Measurements from ENCODE around the gene GNAS.

GRCh38 chr20:58889334-58889760 lies 36.8 kb downstream of the GNAS start:
- TF ChIP-seq CTCF (IDR thresholded peaks at IDR 0.05) (no peak), POLR2A (IDR thresholded peaks at IDR 0.05) (no peak)
